ENCODE data around the gene RABGEF1. TPM values are rescaled to one million over a fixed set of nuclear protein-coding genes. Genes with fewer than 3 reads are reported as not detected.
A peak's percentile ranks its signal among the peaks of the same experiment; 100 is the strongest.
"Not testable (repeated sequence)": the region's sequence is repeated elsewhere in the genome, so short reads cannot be mapped to it uniquely, and the experiment has no call there.

The RABGEF1 gene
- total RNA-seq, 1 donor from 2014 or later = 41.1 TPM

GRCh38 chr7:66807736-66808135 lies 67.2 kb downstream of the RABGEF1 start:
- DNase-seq (ENCODE audit: low spot score) = peak; percentile 62

- DNase-seq (ENCODE audit: low spot score) = no peak
Measured at GRCh38 chr7:66810716-66811115, 70.2 kb downstream of the RABGEF1 start.

GRCh38 chr7:66815186-66815875 lies 74.8 kb downstream of the RABGEF1 start:
- peak; percentile 51 for DNase-seq (ENCODE audit: low spot score)

- DNase-seq (ENCODE audit: low spot score) = no peak
Measured at GRCh38 chr7:66815951-66816350, 75.4 kb downstream of the RABGEF1 start.

- not testable (repeated sequence) for DNase-seq (ENCODE audit: low spot score)
Measured at GRCh38 chr7:66816658-66817057, 76.1 kb downstream of the RABGEF1 start.

- DNase-seq (ENCODE audit: low spot score) = not testable (repeated sequence)
Measured at GRCh38 chr7:66817208-66817795, 76.8 kb downstream of the RABGEF1 start.

GRCh38 chr7:66817956-66818355 lies 77.4 kb downstream of the RABGEF1 start:
- DNase-seq (ENCODE audit: low spot score) = not testable (repeated sequence)

- DNase-seq (ENCODE audit: low spot score) = no peak
Measured at GRCh38 chr7:66824041-66824440, 83.5 kb downstream of the RABGEF1 start.

- not testable (repeated sequence) for DNase-seq (ENCODE audit: low spot score)
Measured at GRCh38 chr7:66825538-66825937, 85.0 kb downstream of the RABGEF1 start.

GRCh38 chr7:66826649-66827048 lies 86.1 kb downstream of the RABGEF1 start:
- DNase-seq (ENCODE audit: low spot score) = no peak

GRCh38 chr7:66830976-66831375 lies 90.4 kb downstream of the RABGEF1 start:
- not testable (repeated sequence) for DNase-seq (ENCODE audit: low spot score)

GRCh38 chr7:66832531-66833351 lies 92.2 kb downstream of the RABGEF1 start:
- DNase-seq (ENCODE audit: low spot score) = no peak

GRCh38 chr7:66837007-66837406 lies 96.5 kb downstream of the RABGEF1 start:
- DNase-seq (ENCODE audit: low spot score) = no peak

GRCh38 chr7:66837661-66838060 lies 97.1 kb downstream of the RABGEF1 start:
- DNase-seq (ENCODE audit: low spot score) = no peak

GRCh38 chr7:66839814-66840213 lies 99.3 kb downstream of the RABGEF1 start:
- no peak for DNase-seq (ENCODE audit: low spot score)

- DNase-seq (ENCODE audit: low spot score) = no peak
Measured at GRCh38 chr7:66840316-66840715, 99.8 kb downstream of the RABGEF1 start.

- DNase-seq (ENCODE audit: low spot score) = no peak
Measured at GRCh38 chr7:66841898-66842297, 101.4 kb downstream of the RABGEF1 start.

GRCh38 chr7:66843492-66843891 lies 103.0 kb downstream of the RABGEF1 start:
- peak; percentile 55 for DNase-seq (ENCODE audit: low spot score)

- DNase-seq (ENCODE audit: low spot score) = peak; percentile 100
Measured at GRCh38 chr7:66844552-66845378, 104.2 kb downstream of the RABGEF1 start.

GRCh38 chr7:66845379-66846095 lies 105.0 kb downstream of the RABGEF1 start:
- DNase-seq (ENCODE audit: low spot score) = peak; percentile 89

GRCh38 chr7:66846096-66846445 lies 105.5 kb downstream of the RABGEF1 start:
- peak; percentile 73 for DNase-seq (ENCODE audit: low spot score)

Measured in mesenteric fat pad (tissue), 1 donor.